ENCODE data around the gene RNF13.

The RNF13 gene

DNA sequence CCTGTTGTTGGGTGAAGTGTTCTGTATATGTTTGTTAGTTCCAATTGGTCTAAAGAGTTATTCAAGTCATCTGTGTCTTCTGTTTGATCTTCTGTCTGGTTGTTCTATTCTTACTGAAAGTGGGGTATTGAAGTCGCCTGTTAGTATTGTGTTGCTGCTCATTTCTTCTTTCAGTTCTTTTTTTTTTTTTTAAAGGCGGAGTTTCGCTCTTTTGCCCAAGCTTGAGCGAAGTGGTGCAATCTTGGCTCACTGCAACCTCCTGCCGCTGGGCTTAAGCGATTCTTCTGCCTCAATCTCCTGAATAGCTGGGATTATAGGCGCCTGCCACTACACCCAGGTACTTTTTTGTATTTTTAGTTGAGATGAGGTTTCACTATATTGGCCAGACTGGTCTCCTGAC lies 134.2 kb downstream of the RNF13 start:
- H2BK12ac ChIP-seq (ENCODE audit: low read length), result no peak overlapping the region
- H3K4me1 ChIP-seq (ENCODE audit: control insufficient read depth in 1 of 2, insufficient read depth in 2 of 2, low read length in 2 of 2), result no peaks in the 10 kb centered on the region
- H3K79me1 ChIP-seq (ENCODE audit: low read length), result no peaks in the 10 kb centered on the region
- H2AFZ ChIP-seq (ENCODE audit: insufficient read depth, low read length, poor library complexity), result no peak overlapping the region
- H3K27me3 ChIP-seq (ENCODE audit: insufficient read depth, low read length), result no peaks in the 10 kb centered on the region
- H3K36me3 ChIP-seq (ENCODE audit: control insufficient read depth in 1 of 2, insufficient read depth in 2 of 2, low read length in 2 of 2), result peaks cover 16 to 18% of the 10 kb centered on the region in 2 experiments
- no peak overlapping the region for H3K27ac ChIP-seq (ENCODE audit: low read depth, low read length)
- DNase-seq, result no peak
- no peak overlapping the region for H3K4me3 ChIP-seq (ENCODE audit: low read depth, low read length)
- no peak overlapping the region for H3K4me2 ChIP-seq (ENCODE audit: low read length)
- H4K91ac ChIP-seq (ENCODE audit: low read depth, low read length), result no peak overlapping the region
- H3K79me2 ChIP-seq (ENCODE audit: control insufficient read depth, insufficient read depth, low read length, poor library complexity), result no peaks in the 10 kb centered on the region
- H2BK120ac ChIP-seq (ENCODE audit: insufficient read depth, low read length, poor library complexity), result no peak overlapping the region
- H4K12ac ChIP-seq (ENCODE audit: low read depth, low read length), result no peak overlapping the region
- no peak overlapping the region for H3K23ac ChIP-seq (ENCODE audit: low read length)
- no peak overlapping the region for H2AK5ac ChIP-seq (ENCODE audit: low read length)
- H3K18ac ChIP-seq (ENCODE audit: low read length), result no peak overlapping the region
- no peak overlapping the region for H3K9ac ChIP-seq (ENCODE audit: low read length)
- H3K4ac ChIP-seq (ENCODE audit: low read depth, low read length), result no peak overlapping the region
- peaks cover 9% of the 10 kb centered on the region for H3K9me3 ChIP-seq (ENCODE audit: insufficient read depth, low read depth, low read length)
- H2BK5ac ChIP-seq (ENCODE audit: low read depth, low read length, poor library complexity), result no peak overlapping the region
- no peak overlapping the region for H4K8ac ChIP-seq (ENCODE audit: low read depth, low read length)
- WGBS (ENCODE audit: extremely low coverage, insufficient coverage, insufficient read length), result no CpG with 5 or more reads among the region's 7 CpGs
- no peak overlapping the region for H3K14ac ChIP-seq (ENCODE audit: low read length)

GRCh38 chr3:149949181-149949580 lies 136.2 kb downstream of the RNF13 start:
- no peak overlapping the region for H2AFZ ChIP-seq (ENCODE audit: insufficient read depth, low read length, poor library complexity)
- H2AK5ac ChIP-seq (ENCODE audit: low read length), result no peak overlapping the region
- H3K36me3 ChIP-seq (ENCODE audit: control insufficient read depth in 1 of 2, insufficient read depth in 2 of 2, low read length in 2 of 2), result peaks cover 20 to 22% of the 10 kb centered on the region in 2 experiments
- H3K27me3 ChIP-seq (ENCODE audit: insufficient read depth, low read length), result no peaks in the 10 kb centered on the region
- H3K9ac ChIP-seq (ENCODE audit: low read length), result no peak overlapping the region
- no peak for DNase-seq
- H3K4ac ChIP-seq (ENCODE audit: low read depth, low read length), result no peak overlapping the region
- H2BK120ac ChIP-seq (ENCODE audit: insufficient read depth, low read length, poor library complexity), result no peak overlapping the region
- no peak overlapping the region for H4K12ac ChIP-seq (ENCODE audit: low read depth, low read length)
- no peaks in the 10 kb centered on the region for H3K4me1 ChIP-seq (ENCODE audit: control insufficient read depth in 1 of 2, insufficient read depth in 2 of 2, low read length in 2 of 2)
- no peaks in the 10 kb centered on the region for H3K79me2 ChIP-seq (ENCODE audit: control insufficient read depth, insufficient read depth, low read length, poor library complexity)
- H3K27ac ChIP-seq (ENCODE audit: low read depth, low read length), result no peak overlapping the region
- H4K91ac ChIP-seq (ENCODE audit: low read depth, low read length), result no peak overlapping the region
- no peaks in the 10 kb centered on the region for H3K79me1 ChIP-seq (ENCODE audit: low read length)
- H4K8ac ChIP-seq (ENCODE audit: low read depth, low read length), result no peak overlapping the region
- no peak overlapping the region for H3K4me2 ChIP-seq (ENCODE audit: low read length)
- no peak overlapping the region for H2BK12ac ChIP-seq (ENCODE audit: low read length)
- WGBS (ENCODE audit: extremely low coverage, insufficient coverage, insufficient read length), result no CpG with 5 or more reads among the region's 2 CpGs
- no peak overlapping the region for H3K18ac ChIP-seq (ENCODE audit: low read length)
- peaks cover 7% of the 10 kb centered on the region for H3K9me3 ChIP-seq (ENCODE audit: insufficient read depth, low read depth, low read length)
- H3K4me3 ChIP-seq (ENCODE audit: low read depth, low read length), result no peak overlapping the region
- no peak overlapping the region for H3K23ac ChIP-seq (ENCODE audit: low read length)
- H3K14ac ChIP-seq (ENCODE audit: low read length), result no peak overlapping the region
- no peak overlapping the region for H2BK5ac ChIP-seq (ENCODE audit: low read depth, low read length, poor library complexity)

DNA sequence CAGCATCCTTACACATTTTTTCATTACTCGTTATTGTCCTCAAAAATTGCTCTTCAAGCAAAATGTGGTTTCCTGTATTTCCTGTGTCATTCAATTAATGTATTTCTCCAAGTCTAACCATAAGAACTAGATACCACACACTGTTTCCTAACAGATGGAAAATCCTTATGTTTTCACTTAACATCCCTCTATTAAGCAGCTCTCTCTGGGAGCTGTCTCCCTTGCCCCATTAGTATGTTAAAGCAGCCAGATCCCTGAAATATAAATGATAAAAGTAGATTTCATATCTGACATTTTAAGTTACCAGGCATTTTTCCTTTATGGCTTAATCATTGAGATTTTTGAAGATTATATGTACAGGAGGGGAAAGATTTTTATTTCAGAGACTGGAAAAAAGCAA lies 141.8 kb downstream of the RNF13 start:
- H3K4me2 ChIP-seq (ENCODE audit: low read length), result no peak overlapping the region
- no peak overlapping the region for H3K9ac ChIP-seq (ENCODE audit: low read length)
- no peak overlapping the region for H2BK120ac ChIP-seq (ENCODE audit: insufficient read depth, low read length, poor library complexity)
- no peaks in the 10 kb centered on the region for H3K4me1 ChIP-seq (ENCODE audit: control insufficient read depth in 1 of 2, insufficient read depth in 2 of 2, low read length in 2 of 2)
- no peak overlapping the region for H4K12ac ChIP-seq (ENCODE audit: low read depth, low read length)
- peaks cover 8 to 15% of the 10 kb centered on the region in 2 experiments for H3K36me3 ChIP-seq (ENCODE audit: control insufficient read depth in 1 of 2, insufficient read depth in 2 of 2, low read length in 2 of 2)
- no peaks in the 10 kb centered on the region for H3K79me1 ChIP-seq (ENCODE audit: low read length)
- H4K91ac ChIP-seq (ENCODE audit: low read depth, low read length), result no peak overlapping the region
- no peaks in the 10 kb centered on the region for H3K27me3 ChIP-seq (ENCODE audit: insufficient read depth, low read length)
- no peak overlapping the region for H3K18ac ChIP-seq (ENCODE audit: low read length)
- H3K79me2 ChIP-seq (ENCODE audit: control insufficient read depth, insufficient read depth, low read length, poor library complexity), result no peaks in the 10 kb centered on the region
- H4K8ac ChIP-seq (ENCODE audit: low read depth, low read length), result no peak overlapping the region
- no peak overlapping the region for H3K4ac ChIP-seq (ENCODE audit: low read depth, low read length)
- no peak overlapping the region for H3K14ac ChIP-seq (ENCODE audit: low read length)
- no peaks in the 10 kb centered on the region for H3K9me3 ChIP-seq (ENCODE audit: insufficient read depth, low read depth, low read length)
- H2BK5ac ChIP-seq (ENCODE audit: low read depth, low read length, poor library complexity), result no peak overlapping the region
- H2AK5ac ChIP-seq (ENCODE audit: low read length), result no peak overlapping the region
- no peak overlapping the region for H2BK12ac ChIP-seq (ENCODE audit: low read length)
- H3K4me3 ChIP-seq (ENCODE audit: low read depth, low read length), result no peak overlapping the region
- H3K27ac ChIP-seq (ENCODE audit: low read depth, low read length), result no peak overlapping the region
- no CpG with 5 or more reads among the region's 1 CpG for WGBS (ENCODE audit: extremely low coverage, insufficient coverage, insufficient read length)
- no peak overlapping the region for H2AFZ ChIP-seq (ENCODE audit: insufficient read depth, low read length, poor library complexity)
- DNase-seq, result no peak
- no peak overlapping the region for H3K23ac ChIP-seq (ENCODE audit: low read length)

DNA sequence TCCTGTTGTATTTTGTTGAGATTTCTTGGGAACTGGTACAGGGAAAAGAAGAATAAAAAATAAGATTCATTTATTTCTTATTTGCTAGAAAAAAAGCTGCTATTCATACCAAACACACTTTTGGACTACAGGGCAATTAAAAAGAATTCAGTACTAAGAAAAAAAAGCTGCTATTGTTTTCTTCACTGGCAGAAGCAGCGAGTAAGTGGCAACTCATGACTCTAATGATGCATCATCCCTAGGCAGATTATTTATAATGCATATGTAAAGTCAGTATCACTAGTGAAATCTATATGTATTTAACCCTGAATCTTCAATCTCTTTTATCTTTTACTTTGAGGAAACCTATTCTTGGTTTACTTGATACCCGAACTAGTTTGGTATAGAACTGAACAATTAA lies 142.4 kb downstream of the RNF13 start:
- Histone ChIP-seq H3K27me3 (ENCODE audit: insufficient read depth, low read length) (no peaks in the 10 kb centered on the region), H2BK5ac (ENCODE audit: low read depth, low read length, poor library complexity) (no peak overlapping the region), H2BK120ac (ENCODE audit: insufficient read depth, low read length, poor library complexity) (no peak overlapping the region), H3K4ac (ENCODE audit: low read depth, low read length) (no peak overlapping the region), H4K8ac (ENCODE audit: low read depth, low read length) (no peak overlapping the region), H2BK12ac (ENCODE audit: low read length) (no peak overlapping the region), H3K18ac (ENCODE audit: low read length) (no peak overlapping the region), H3K9ac (ENCODE audit: low read length) (no peak overlapping the region), H3K79me2 (ENCODE audit: control insufficient read depth, insufficient read depth, low read length, poor library complexity) (no peaks in the 10 kb centered on the region), H3K9me3 (ENCODE audit: insufficient read depth, low read depth, low read length) (no peaks in the 10 kb centered on the region), H3K27ac (ENCODE audit: low read depth, low read length) (no peak overlapping the region), H3K4me1 (ENCODE audit: control insufficient read depth in 1 of 2, insufficient read depth in 2 of 2, low read length in 2 of 2) (no peaks in the 10 kb centered on the region), H3K14ac (ENCODE audit: low read length) (no peak overlapping the region), H4K91ac (ENCODE audit: low read depth, low read length) (no peak overlapping the region), H3K36me3 (ENCODE audit: control insufficient read depth in 1 of 2, insufficient read depth in 2 of 2, low read length in 2 of 2) (peaks cover 7 to 14% of the 10 kb centered on the region in 2 experiments), H4K12ac (ENCODE audit: low read depth, low read length) (no peak overlapping the region), H3K4me3 (ENCODE audit: low read depth, low read length) (no peak overlapping the region), H2AK5ac (ENCODE audit: low read length) (no peak overlapping the region), H3K4me2 (ENCODE audit: low read length) (no peak overlapping the region), H2AFZ (ENCODE audit: insufficient read depth, low read length, poor library complexity) (no peak overlapping the region), H3K79me1 (ENCODE audit: low read length) (no peaks in the 10 kb centered on the region), H3K23ac (ENCODE audit: low read length) (no peak overlapping the region)
- no CpG with 5 or more reads among the region's 2 CpGs for WGBS (ENCODE audit: extremely low coverage, insufficient coverage, insufficient read length)
- no peak for DNase-seq

All from trophoblast cell (in vitro differentiated cells and primary cell).